GM18858 (cell line): ENCODE data around the gene KDM4B.

Source experiments
- ATAC-seq: cut with Tn5 transposase; IDR thresholded peaks from one replicate; pipeline ENCODE4 v1.9.1; 2021; ENCODE audit not compliant: unreplicated experiment

Gene KDM4B

GRCh38 chr19:5032101-5032967, 63.4 kb downstream of the KDM4B start:
- ATAC-seq = no peak

- no peak for ATAC-seq
These were observed 66.3 kb downstream of the KDM4B start for GRCh38 chr19:5035105-5035761.

- ATAC-seq = no peak
These were observed 67.1 kb downstream of the KDM4B start for GRCh38 chr19:5035793-5036697.

GRCh38 chr19:5036698-5037563, 68.0 kb downstream of the KDM4B start:
- no peak for ATAC-seq

GRCh38 chr19:5037936-5038335, 69.0 kb downstream of the KDM4B start:
- ATAC-seq = no peak

GRCh38 chr19:5038631-5039271, 69.8 kb downstream of the KDM4B start:
- no peak for ATAC-seq

- ATAC-seq = no peak
These were observed 71.0 kb downstream of the KDM4B start for GRCh38 chr19:5039642-5040543.

- no peak for ATAC-seq
These were observed 71.7 kb downstream of the KDM4B start for GRCh38 chr19:5040544-5041167.

GRCh38 chr19:5041168-5041912, 72.4 kb downstream of the KDM4B start:
- no peak for ATAC-seq

GRCh38 chr19:5041913-5042187, 72.9 kb downstream of the KDM4B start:
- no peak for ATAC-seq

GRCh38 chr19:5042556-5042955, 73.6 kb downstream of the KDM4B start:
- ATAC-seq = no peak

GRCh38 chr19:5045029-5045428, 76.1 kb downstream of the KDM4B start:
- no peak for ATAC-seq

GRCh38 chr19:5045956-5046338, 77.0 kb downstream of the KDM4B start:
- no peak for ATAC-seq

- no peak for ATAC-seq
These were observed 77.6 kb downstream of the KDM4B start for GRCh38 chr19:5046339-5047039.

GRCh38 chr19:5047251-5047935, 78.5 kb downstream of the KDM4B start:
- no peak for ATAC-seq

GRCh38 chr19:5048091-5048726, 79.3 kb downstream of the KDM4B start:
- no peak for ATAC-seq
